GM12892 (cell line): ENCODE measurements around the gene ACTG1.

ENCODE experiments used
- POLR2A ChIP-seq: IDR thresholded peaks from 2 replicates; pipeline ENCODE4 v1.6.1; 2011; ENCODE audit warnings: low read depth, low read length, control low read depth
- POLR2AphosphoS5 ChIP-seq: IDR thresholded peaks from 2 replicates; pipeline ENCODE4 v1.6.1; 2011; ENCODE audit warnings: low read depth, low read length, control low read depth

GRCh38 chr17:81526662-81527571 is 14.3 kb upstream of the ACTG1 start:
- TF ChIP-seq POLR2AphosphoS5 (no peak), POLR2A (no peak)
